CD4-positive, CD25-positive, alpha-beta regulatory T cell (primary cell): ENCODE results near the gene CALM1. TPM values are rescaled to one million over a fixed set of nuclear protein-coding genes. Genes with fewer than 3 reads are reported as not detected.

Experiments
- ATAC-seq, 2 donors: fragments of 150-1000 bp; cut with Tn5 transposase; one replicate each; pipeline ENCODE4 v1.10.0; 2021; ENCODE audit warnings: low read depth in 2 of 2, moderate number of reproducible peaks in 2 of 2, moderate library complexity in 1 of 2
- DNase-seq, 3 donors: peaks; one replicate each; pipeline versions ENCODE4 v3.0.0 to v3.0.0-alpha.2; 2012 to 2022; ENCODE audit warnings: mixed read lengths in 1 of 3
- H3K27ac ChIP-seq: one replicate; pipeline ENCODE4 v1.7.0; 2013; ENCODE audit warnings: mild to moderate bottlenecking, low read length; ENCODE audit not compliant: insufficient read depth, poor library complexity, severe bottlenecking
- H3K27me3 ChIP-seq: one replicate; pipeline ENCODE4 v1.7.0; 2013; ENCODE audit warnings: low read length; ENCODE audit not compliant: control insufficient read depth, insufficient read depth
- H3K36me3 ChIP-seq: one replicate; pipeline ENCODE4 v1.7.0; 2013; ENCODE audit warnings: mild to moderate bottlenecking, low read length, moderate library complexity; ENCODE audit not compliant: control insufficient read depth, insufficient read depth
- H3K4me1 ChIP-seq: 2 replicates; pipeline ENCODE4 v1.7.0; 2013; ENCODE audit warnings: mild to moderate bottlenecking, low read length; ENCODE audit not compliant: insufficient read depth, control insufficient read depth, poor library complexity, severe bottlenecking
- H3K4me3 ChIP-seq: one replicate; pipeline ENCODE4 v1.7.0; 2013; ENCODE audit warnings: low read depth, mild to moderate bottlenecking, low read length, moderate library complexity
- H3K9me3 ChIP-seq, 2 experiments: 1 replicate in 1 of 2; 2 replicates in 1 of 2; pipeline ENCODE4 v1.7.0; 2013; ENCODE audit warnings: low read length in 2 of 2, mild to moderate bottlenecking in 1 of 2, moderate library complexity in 1 of 2; ENCODE audit not compliant: control insufficient read depth in 2 of 2
- H3K27ac Mint-ChIP-seq, 3 donors: one replicate each; pipeline ENCODE4 v1.8.0; 2020 to 2022; ENCODE audit warnings: mild to moderate bottlenecking in 3 of 3, mixed read lengths in 3 of 3, moderate library complexity in 2 of 3
- H3K27me3 Mint-ChIP-seq: one replicate; pipeline ENCODE4 v1.8.0; 2022; ENCODE audit warnings: mild to moderate bottlenecking, mixed read lengths
- H3K36me3 Mint-ChIP-seq: one replicate; pipeline ENCODE4 v1.8.0; 2020; ENCODE audit warnings: mixed read lengths
- H3K4me1 Mint-ChIP-seq, 4 donors: one replicate each; pipeline ENCODE4 v1.8.0; 2020 to 2022; ENCODE audit warnings: mixed read lengths in 4 of 4, mild to moderate bottlenecking in 1 of 4
- H3K4me3 Mint-ChIP-seq, 4 donors: one replicate each; pipeline ENCODE4 v1.8.0; 2020 to 2022; ENCODE audit warnings: mild to moderate bottlenecking in 4 of 4, mixed read lengths in 4 of 4, moderate library complexity in 3 of 4
- H3K9me3 Mint-ChIP-seq, 7 donors: one replicate each; pipeline ENCODE4 v1.8.0; 2020 to 2022; ENCODE audit warnings: mixed read lengths in 7 of 7, mild to moderate bottlenecking in 3 of 7, moderate library complexity in 2 of 7
- polyA plus RNA-seq, 4 donors: library from polyadenylated mRNA; unstranded; fragments of 300-500 nt; fragmentation: Illumina TruSeq; gene quantifications; one replicate each; pipeline ENCODE4 v1.2.3, GENCODE V29; 2021
- total RNA-seq: library from RNA; stranded (reverse); gene quantifications from one replicate; pipeline ENCODE4 v1.2.3, GENCODE V29; 2022

Gene CALM1
- total and polyA plus RNA-seq, 5 donors from 2014 or later = 928 to 3,181 (median 2,479) TPM

DNA sequence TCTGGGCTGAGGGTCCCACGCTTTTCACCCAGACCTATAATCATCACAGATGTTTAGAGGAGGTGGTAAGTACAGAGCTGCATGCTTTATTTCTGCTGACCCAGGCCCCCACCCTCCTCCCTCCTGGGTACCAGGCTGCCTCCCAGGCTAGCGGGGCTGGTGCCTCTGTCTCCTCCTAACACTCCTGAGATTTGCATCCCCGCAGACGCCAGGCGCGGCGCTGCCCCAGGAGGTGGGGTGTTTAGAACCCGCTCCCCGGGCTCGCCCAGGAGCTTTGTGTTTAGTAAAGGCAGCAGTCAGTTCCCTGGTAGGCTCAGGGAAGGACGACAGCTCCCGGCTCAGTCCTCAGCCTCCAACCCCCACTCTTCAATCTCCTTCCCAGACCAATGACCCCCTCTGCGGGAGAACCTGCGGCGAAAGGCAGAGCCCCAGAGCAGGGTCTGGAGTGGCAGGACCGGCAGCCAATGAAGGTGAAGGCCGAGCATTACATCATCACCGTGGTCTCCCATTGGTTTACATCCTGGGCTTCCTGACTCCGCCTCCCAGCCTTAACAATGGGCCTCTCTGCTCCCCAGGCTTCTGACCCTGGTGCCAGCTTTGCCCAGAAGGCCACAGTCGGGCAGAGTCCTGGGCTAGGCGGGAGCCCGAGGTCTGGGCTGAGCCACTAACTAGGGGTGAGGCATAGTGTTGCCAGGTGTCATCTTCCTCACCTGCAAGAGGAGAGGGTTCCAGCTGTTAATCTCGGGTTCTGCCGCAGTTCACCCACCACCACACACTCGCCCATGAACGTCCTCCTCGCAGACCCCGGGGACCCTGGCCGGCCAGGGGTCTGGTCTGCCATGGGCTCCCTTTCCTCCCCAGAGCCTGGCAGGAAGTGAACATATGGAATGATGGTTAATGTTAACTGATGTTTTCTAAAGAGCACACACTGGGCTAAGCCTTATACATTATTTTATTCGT, 57.5 kb downstream of the CALM1 start:
- H3K4me3 Mint-ChIP-seq = no peak overlapping the region
- H3K27ac Mint-ChIP-seq = no peak overlapping the region
- peaks cover 0 to 4% (median 0%) of the 10 kb centered on the region in 4 donors for H3K4me1 Mint-ChIP-seq
- no peaks in the 10 kb centered on the region for H3K9me3 Mint-ChIP-seq
- H3K27ac ChIP-seq = no peak overlapping the region
- no peak for ATAC-seq
- H3K9me3 ChIP-seq = no peaks in the 10 kb centered on the region
- H3K36me3 Mint-ChIP-seq = no peaks in the 10 kb centered on the region
- DNase-seq = peak in 1 of 3 donors; percentile 8
- no peaks in the 10 kb centered on the region for H3K27me3 ChIP-seq
- peaks cover 9% of the 10 kb centered on the region for H3K27me3 Mint-ChIP-seq
- no peaks in the 10 kb centered on the region for H3K36me3 ChIP-seq
- no peaks in the 10 kb centered on the region for H3K4me1 ChIP-seq
- H3K4me3 ChIP-seq = no peak overlapping the region

DNA sequence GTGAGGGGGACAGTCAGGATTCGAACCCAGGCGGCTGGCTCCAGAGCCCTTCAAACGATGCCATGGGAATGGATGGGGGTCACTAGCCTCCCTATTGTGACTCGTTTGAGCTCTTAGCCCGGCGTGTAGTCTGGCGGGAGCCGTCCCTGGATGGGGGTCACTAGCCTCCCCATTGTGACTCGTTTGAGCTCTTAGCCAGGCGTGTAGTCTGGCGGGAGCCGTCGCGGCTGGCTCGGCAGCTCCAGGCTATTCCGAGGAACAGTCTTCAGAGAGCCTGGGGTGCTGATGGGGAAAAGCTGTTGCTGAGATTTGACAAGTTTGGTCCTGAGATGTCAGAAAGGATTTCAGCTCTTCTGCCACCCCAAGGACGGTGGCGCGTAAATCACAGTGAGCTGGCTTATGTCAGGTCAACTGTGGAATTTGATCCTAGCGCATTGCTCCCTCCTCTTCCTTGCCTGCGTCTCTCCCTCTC, 58.3 kb downstream of the CALM1 start:
- Histone ChIP-seq H3K27me3 (no peaks in the 10 kb centered on the region), H3K4me3 (no peak overlapping the region), H3K4me1 (no peaks in the 10 kb centered on the region), H3K36me3 (no peaks in the 10 kb centered on the region), H3K27ac (no peak overlapping the region), H3K9me3 (no peaks in the 10 kb centered on the region)
- Mint-ChIP-seq H3K4me1 (peaks cover 0 to 4% (median 0%) of the 10 kb centered on the region in 4 donors), H3K9me3 (no peaks in the 10 kb centered on the region), H3K4me3 (no peak overlapping the region), H3K27ac (no peak overlapping the region), H3K27me3 (peaks cover 11% of the 10 kb centered on the region), H3K36me3 (no peaks in the 10 kb centered on the region)
- DNase-seq (no peak), ATAC-seq (no peak)

DNA sequence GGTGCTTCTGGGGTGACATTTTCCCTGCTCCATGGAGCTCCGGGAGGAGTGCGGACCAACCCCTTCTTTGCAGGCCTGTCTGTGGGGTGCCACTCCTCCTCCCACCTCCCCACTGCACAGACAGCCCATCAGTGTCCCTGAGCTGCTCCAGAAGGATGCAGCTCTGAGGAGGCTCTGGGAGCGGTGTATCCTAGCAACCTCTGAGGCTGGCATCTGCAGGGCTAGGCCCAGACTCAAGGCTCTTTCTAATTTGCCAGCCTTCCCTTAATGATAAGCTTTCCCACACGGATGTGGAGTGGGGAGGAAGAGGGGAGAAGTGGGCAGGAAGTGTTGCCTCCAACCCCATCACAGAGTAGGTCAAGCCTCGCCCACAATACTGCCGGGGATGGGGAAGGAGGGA, 59.7 kb downstream of the CALM1 start:
- H3K4me1 Mint-ChIP-seq = peaks cover 0 to 4% (median 0%) of the 10 kb centered on the region in 4 donors

DNA sequence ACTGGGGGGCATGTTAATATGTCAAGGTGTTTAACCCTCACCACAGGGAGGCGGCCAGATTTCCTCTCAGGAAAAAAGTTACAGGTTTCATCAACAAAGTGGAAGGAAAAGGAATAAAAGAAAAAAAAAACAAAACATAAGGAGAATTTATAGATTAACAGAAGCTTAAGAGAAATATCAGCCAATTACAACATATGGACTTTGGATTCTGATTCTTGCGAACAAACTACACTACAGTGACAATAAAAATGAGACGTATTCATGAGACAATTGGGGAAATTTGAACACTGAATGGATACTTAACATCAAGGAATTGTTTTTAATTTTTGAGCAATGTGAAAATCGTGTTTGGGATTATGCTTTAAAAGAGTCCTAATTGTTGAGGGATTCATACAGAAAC, 60.4 kb downstream of the CALM1 start:
- Histone ChIP-seq H3K4me1 (no peaks in the 10 kb centered on the region), H3K27ac (no peak overlapping the region), H3K36me3 (no peaks in the 10 kb centered on the region), H3K27me3 (no peaks in the 10 kb centered on the region), H3K4me3 (no peak overlapping the region), H3K9me3 (no peaks in the 10 kb centered on the region)
- Mint-ChIP-seq H3K4me1 (peaks cover 0 to 4% (median 0%) of the 10 kb centered on the region in 4 donors), H3K4me3 (no peak overlapping the region), H3K27me3 (peaks cover 12% of the 10 kb centered on the region), H3K36me3 (no peaks in the 10 kb centered on the region), H3K27ac (no peak overlapping the region), H3K9me3 (no peaks in the 10 kb centered on the region)
- DNase-seq (no peak), ATAC-seq (no peak)

More for the DNA sequence above, 59.7 kb downstream of the CALM1 start:
- H3K27me3 ChIP-seq = no peaks in the 10 kb centered on the region
- H3K4me1 ChIP-seq = no peaks in the 10 kb centered on the region
- Mint-ChIP-seq H3K4me3 (peak overlapping the region in 1 of 4 donors; percentile 38), H3K36me3 (no peaks in the 10 kb centered on the region), H3K27me3 (peaks cover 12% of the 10 kb centered on the region), H3K9me3 (no peaks in the 10 kb centered on the region), H3K27ac (no peak overlapping the region)
- ATAC-seq (no peak), DNase-seq (no peak)
- H3K9me3 ChIP-seq = no peaks in the 10 kb centered on the region
- H3K27ac ChIP-seq = no peak overlapping the region
- no peaks in the 10 kb centered on the region for H3K36me3 ChIP-seq
- H3K4me3 ChIP-seq = no peak overlapping the region

Other genes with a start within 250 kb of the CALM1 start
- 73.7 TPM for gene PSMC1, start 140.5 kb upstream of the CALM1 start, total RNA-seq
- 100 to 1,000 TPM in 3 of 4 donors, 10 to 100 TPM in 1; 98.8 to 162 (median 121) TPM for gene PSMC1, start 140.5 kb upstream of the CALM1 start, polyA plus RNA-seq
- gene NRDE2, start 65.1 kb upstream of the CALM1 start, total RNA-seq = 25.4 TPM
- 10 to 100 TPM in 2 of 4 donors, 1 to 10 TPM in 2; 7.3 to 10.9 (median 9.1) TPM for gene NRDE2, start 65.1 kb upstream of the CALM1 start, polyA plus RNA-seq